WTC11 (cell line): ENCODE data around the gene NXT1.

Source experiments
- CTCF ChIP-seq: fragments of 200-600 bp; IDR thresholded peaks from 2 replicates; pipeline ENCODE4 v1.8.0; 2022; ENCODE audit warnings: antibody characterized with exemption
- USF1 ChIP-seq: sonication (generic); formaldehyde crosslinking; IDR thresholded peaks from 2 replicates; pipeline ENCODE4 v1.8.0; 2022; ENCODE audit warnings: mild to moderate bottlenecking, missing genetic modification reagents

DNA sequence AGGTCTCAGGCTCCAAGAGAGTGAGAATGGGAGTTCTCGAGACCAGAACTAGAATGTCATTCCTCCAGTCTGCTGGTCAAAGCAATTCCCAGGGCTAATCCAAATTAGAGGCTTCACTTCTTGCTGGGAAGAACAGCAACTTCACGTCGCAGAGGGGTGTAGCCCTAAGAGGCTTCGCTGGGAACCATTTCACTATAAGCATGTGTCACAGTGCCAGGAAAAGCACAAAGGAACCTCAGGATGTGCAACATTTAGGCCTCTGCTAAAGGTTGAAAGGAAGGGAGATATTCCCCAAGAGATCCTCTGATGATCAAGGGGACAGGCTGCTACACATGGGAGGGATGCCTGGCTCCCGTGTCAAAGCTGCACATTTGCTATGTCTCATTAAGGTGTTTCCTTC lies 35.9 kb upstream of the NXT1 start:
- TF ChIP-seq CTCF (no peak), USF1 (CRISPR knock-in tag) (no peak)
